ENCODE results near the gene TMEM178B.

The TMEM178B gene

GRCh38 chr7:141290365-141290764 is 216.5 kb downstream of the TMEM178B start (continued):
- TF ChIP-seq ZNF280C (tag by site-specific recombination; IDR thresholded peaks at IDR 0.05) (no peak), ZNF658 (tag by site-specific recombination; IDR thresholded peaks at IDR 0.05) (no peak), OSR2 (tag by site-specific recombination; IDR thresholded peaks at IDR 0.05) (no peak), IKZF3 (tag by site-specific recombination; IDR thresholded peaks at IDR 0.05) (no peak), GFI1B (tag by site-specific recombination; IDR thresholded peaks at IDR 0.05) (no peak), PRDM1 (tag by site-specific recombination; IDR thresholded peaks at IDR 0.05) (no peak), ZNF223 (tag by site-specific recombination; IDR thresholded peaks at IDR 0.05) (no peak)

DNA sequence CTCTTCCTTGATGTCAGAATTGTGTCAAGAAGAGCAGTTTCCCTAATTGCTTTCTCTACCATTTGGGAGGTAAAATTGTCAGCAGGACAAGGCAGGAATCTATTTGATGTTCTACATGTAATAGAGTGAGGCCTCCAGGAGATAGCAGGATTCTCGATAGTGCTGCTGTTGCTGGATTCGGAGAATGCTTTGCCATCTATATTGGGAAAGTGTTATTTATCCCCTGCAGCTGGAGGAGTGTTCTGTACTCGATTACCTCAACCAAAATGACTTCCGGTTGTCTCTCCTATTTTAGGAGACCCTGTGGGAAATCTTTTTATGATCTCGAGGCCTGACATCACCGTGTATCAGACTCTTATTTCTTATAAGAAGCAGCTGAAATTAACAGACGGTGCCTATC is 217.1 kb downstream of the TMEM178B start:
- ChIA-PET POLR2A (no interaction called here), CTCF (no interaction called here)
- Histone ChIP-seq H3K36me3 (ENCODE audit: control insufficient read depth in 2 of 2, insufficient read depth in 1 of 2, low read length in 2 of 2) (no peaks in the 10 kb centered on the region), H3K4me1 (ENCODE audit: control insufficient read depth, insufficient read depth, low read length) (no peaks in the 10 kb centered on the region), H3K9me3 (ENCODE audit: control insufficient read depth, insufficient read depth, low read depth, low read length) (no peaks in the 10 kb centered on the region), H3K27ac (ENCODE audit: extremely low read depth, low read depth, low read length) (no peak overlapping the region), H3K4me3 (ENCODE audit: low read depth, low read length) (no peak overlapping the region)
- TF ChIP-seq ZNF214 (tag by site-specific recombination; IDR thresholded peaks at IDR 0.05; ENCODE audit: borderline replicate concordance) (no peak), ZNF660 (tag by site-specific recombination; IDR thresholded peaks at IDR 0.05) (no peak), ZNF16 (tag by site-specific recombination; IDR thresholded peaks at IDR 0.05; ENCODE audit: low read depth) (no peak), ZFP37 (tag by site-specific recombination; IDR thresholded peaks at IDR 0.05) (no peak), ZNF157 (tag by site-specific recombination; IDR thresholded peaks at IDR 0.05) (no peak), ZNF416 (tag by site-specific recombination; IDR thresholded peaks at IDR 0.05) (no peak), ZNF843 (tag by site-specific recombination; IDR thresholded peaks at IDR 0.05) (no peak), ZNF624 (tag by site-specific recombination; IDR thresholded peaks at IDR 0.05) (no peak), REST (tag by site-specific recombination; IDR thresholded peaks at IDR 0.05) (no peak), ZBTB1 (tag by site-specific recombination; IDR thresholded peaks at IDR 0.05) (no peak), ZNF692 (tag by site-specific recombination; IDR thresholded peaks at IDR 0.05) (no peak), KLF1 (tag by site-specific recombination; IDR thresholded peaks at IDR 0.05) (no peak), ZNF704 (tag by site-specific recombination; IDR thresholded peaks at IDR 0.05) (no peak)
- TF ChIP-seq, protein P1, sequence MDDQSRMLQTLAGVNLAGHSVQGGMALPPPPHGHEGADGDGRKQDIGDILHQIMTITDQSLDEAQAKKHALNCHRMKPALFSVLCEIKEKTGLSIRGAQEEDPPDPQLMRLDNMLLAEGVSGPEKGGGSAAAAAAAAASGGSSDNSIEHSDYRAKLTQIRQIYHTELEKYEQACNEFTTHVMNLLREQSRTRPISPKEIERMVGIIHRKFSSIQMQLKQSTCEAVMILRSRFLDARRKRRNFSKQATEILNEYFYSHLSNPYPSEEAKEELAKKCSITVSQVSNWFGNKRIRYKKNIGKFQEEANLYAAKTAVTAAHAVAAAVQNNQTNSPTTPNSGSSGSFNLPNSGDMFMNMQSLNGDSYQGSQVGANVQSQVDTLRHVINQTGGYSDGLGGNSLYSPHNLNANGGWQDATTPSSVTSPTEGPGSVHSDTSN (CRISPR knock-in tag; IDR thresholded peaks at IDR 0.05) = no peak
- TF ChIP-seq, protein P2, sequence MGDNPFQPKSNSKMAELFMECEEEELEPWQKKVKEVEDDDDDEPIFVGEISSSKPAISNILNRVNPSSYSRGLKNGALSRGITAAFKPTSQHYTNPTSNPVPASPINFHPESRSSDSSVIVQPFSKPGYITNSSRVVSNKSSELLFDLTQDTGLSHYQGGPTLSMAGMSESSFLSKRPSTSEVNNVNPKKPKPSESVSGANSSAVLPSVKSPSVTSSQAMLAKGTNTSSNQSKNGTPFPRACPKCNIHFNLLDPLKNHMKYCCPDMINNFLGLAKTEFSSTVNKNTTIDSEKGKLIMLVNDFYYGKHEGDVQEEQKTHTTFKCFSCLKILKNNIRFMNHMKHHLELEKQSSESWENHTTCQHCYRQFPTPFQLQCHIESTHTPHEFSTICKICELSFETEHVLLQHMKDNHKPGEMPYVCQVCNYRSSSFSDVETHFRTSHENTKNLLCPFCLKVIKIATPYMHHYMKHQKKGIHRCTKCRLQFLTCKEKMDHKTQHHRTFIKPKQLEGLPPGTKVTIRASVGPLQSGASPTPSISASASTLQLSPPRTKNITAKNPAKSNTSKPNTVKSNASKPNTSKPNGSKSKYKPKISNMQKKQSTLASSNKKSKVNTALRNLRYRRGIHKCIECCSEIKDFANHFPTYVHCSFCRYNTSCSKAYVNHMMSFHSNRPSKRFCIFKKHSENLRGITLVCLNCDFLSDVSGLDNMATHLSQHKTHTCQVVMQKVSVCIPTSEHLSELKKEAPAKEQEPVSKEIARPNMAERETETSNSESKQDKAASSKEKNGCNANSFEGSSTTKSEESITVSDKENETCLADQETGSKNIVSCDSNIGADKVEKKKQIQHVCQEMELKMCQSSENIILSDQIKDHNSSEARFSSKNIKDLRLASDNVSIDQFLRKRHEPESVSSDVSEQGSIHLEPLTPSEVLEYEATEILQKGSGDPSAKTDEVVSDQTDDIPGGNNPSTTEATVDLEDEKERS (tag by site-specific recombination; IDR thresholded peaks at IDR 0.05) = no peak
- TF ChIP-seq, protein P3, sequence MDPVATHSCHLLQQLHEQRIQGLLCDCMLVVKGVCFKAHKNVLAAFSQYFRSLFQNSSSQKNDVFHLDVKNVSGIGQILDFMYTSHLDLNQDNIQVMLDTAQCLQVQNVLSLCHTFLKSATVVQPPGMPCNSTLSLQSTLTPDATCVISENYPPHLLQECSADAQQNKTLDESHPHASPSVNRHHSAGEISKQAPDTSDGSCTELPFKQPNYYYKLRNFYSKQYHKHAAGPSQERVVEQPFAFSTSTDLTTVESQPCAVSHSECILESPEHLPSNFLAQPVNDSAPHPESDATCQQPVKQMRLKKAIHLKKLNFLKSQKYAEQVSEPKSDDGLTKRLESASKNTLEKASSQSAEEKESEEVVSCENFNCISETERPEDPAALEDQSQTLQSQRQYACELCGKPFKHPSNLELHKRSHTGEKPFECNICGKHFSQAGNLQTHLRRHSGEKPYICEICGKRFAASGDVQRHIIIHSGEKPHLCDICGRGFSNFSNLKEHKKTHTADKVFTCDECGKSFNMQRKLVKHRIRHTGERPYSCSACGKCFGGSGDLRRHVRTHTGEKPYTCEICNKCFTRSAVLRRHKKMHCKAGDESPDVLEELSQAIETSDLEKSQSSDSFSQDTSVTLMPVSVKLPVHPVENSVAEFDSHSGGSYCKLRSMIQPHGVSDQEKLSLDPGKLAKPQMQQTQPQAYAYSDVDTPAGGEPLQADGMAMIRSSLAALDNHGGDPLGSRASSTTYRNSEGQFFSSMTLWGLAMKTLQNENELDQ (tag by site-specific recombination; IDR thresholded peaks at IDR 0.05; ENCODE audit: low read depth) = no peak
